Stimulated activated naive CD8-positive, alpha-beta T cell treated with anti-CD3 and anti-CD28 coated beads, Interleukin-15, amount 100 ng/mL, for 72 hours (primary cell): ENCODE results near the gene ACSM6.
"Not testable (repeated sequence)": the region's sequence is repeated elsewhere in the genome, so short reads cannot be mapped to it uniquely, and the experiment has no call there.

ENCODE experiments used
- ATAC-seq: fragments of 150-1000 bp; cut with Tn5 transposase; 2 replicates; pipeline ENCODE4 v1.10.0; 2021; ENCODE audit warnings: mild to moderate bottlenecking, moderate library complexity
- DNase-seq, 2 donors: peaks; one replicate each; pipeline ENCODE4 v3.0.0; 2021 to 2022
- H3K27ac Mint-ChIP-seq, 2 donors: one replicate each; pipeline ENCODE4 v1.8.0; 2022; ENCODE audit warnings: mild to moderate bottlenecking in 2 of 2, mixed read lengths in 2 of 2, moderate library complexity in 2 of 2
- H3K27me3 Mint-ChIP-seq: one replicate; pipeline ENCODE4 v1.8.0; 2022; ENCODE audit warnings: mixed read lengths
- H3K4me1 Mint-ChIP-seq: one replicate; pipeline ENCODE4 v1.8.0; 2022; ENCODE audit warnings: mild to moderate bottlenecking, mixed read lengths
- H3K4me3 Mint-ChIP-seq, 2 donors: one replicate each; pipeline ENCODE4 v1.8.0; 2022; ENCODE audit warnings: mild to moderate bottlenecking in 2 of 2, mixed read lengths in 2 of 2, moderate library complexity in 1 of 2
- H3K9me3 Mint-ChIP-seq, 2 donors: one replicate each; pipeline ENCODE4 v1.8.0; 2022; ENCODE audit warnings: mixed read lengths in 2 of 2

ACSM6 gene

DNA sequence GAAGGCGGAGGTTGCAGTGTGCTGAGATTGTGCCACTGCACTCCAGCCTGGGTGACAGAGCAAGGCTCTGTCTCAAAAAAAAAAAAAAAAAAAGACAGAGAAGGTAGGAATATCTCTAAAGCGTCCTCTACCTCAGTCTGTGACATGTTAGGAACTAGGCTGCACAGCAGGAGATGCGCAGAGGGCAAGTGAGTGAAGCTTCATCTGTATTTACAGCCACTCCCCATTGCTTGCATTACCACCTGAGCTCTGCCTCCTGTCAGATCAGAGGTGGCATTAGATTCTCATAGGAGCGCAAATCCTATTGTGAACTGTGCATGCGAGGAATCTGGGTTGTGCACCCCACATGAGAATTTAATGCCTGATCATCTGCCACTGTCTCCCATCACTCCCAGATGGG is 8.8 kb downstream of the ACSM6 start:
- H3K4me3 Mint-ChIP-seq, H3K9me3 Mint-ChIP-seq, H3K27ac Mint-ChIP-seq, ATAC-seq, DNase-seq, H3K4me1 Mint-ChIP-seq, H3K27me3 Mint-ChIP-seq: not testable (repeated sequence)

DNA sequence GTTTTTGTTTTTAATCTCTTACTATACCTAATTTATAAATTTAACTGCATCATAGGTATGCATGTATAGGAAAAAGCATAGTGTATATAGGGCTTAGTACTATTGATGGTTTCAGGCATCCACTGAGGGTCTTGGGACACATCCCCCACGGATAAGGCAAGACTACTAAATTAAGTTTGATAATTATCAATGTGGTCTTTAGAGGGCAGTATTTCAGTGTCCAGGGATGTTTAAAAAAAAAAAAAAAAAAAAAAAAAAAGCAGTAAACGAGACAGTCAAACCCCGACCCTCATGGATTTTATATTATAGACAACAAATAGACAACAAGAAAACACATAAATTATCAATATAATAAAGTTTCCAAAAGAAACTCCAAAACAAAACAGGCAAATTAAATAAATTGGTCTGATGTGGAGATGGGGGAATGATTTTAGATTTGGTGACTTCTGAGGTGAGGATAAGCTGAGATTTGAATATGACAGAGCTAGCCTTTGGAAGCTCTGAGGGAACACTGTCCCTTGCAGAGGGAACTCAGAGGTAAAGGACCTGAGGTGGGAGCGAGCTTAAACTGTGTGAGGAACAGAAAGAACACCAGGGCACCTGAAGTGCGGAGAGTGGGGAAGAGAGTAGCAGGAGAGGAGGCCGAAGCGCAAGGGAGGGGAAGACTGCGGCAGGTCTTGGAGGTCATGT is 14.8 kb downstream of the ACSM6 start:
- Mint-ChIP-seq H3K27ac (peak overlapping the region in 1 of 2 donors; percentile 68), H3K4me1 (no peaks in the 10 kb centered on the region), H3K27me3 (no peaks in the 10 kb centered on the region), H3K9me3 (no peaks in the 10 kb centered on the region), H3K4me3 (no peak overlapping the region)
- DNase-seq (no peak), ATAC-seq (no peak)

DNA sequence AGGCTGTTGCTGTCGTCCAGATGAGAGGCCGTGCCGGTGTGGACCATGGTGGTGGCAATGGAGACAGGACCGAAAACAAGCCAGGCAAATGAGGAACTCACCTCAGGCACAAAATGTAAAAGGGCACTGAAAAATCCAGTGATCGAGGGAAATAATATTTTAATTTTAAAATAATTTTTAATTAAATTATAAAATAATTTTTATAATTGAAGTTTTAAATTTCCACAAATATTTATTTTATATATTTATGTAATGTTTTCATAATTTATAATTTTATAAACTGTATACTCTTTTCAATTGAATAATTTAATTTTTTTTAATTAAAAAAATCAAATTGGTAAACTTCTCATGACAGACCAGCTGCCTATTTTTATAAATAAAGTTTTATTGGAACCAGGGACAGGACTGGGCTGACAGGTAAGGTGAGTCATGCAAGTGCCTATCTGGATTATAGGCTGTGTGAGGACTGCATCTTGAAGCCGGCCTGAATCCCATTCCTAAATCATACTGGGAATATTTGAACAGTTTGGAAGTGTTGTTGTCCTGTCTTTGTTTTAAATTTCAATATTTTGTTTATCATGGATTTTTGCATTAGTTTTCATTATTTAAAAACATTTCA is 15.6 kb downstream of the ACSM6 start:
- Mint-ChIP-seq H3K27me3 (no peaks in the 10 kb centered on the region), H3K4me1 (no peaks in the 10 kb centered on the region), H3K9me3 (no peaks in the 10 kb centered on the region), H3K4me3 (no peak overlapping the region), H3K27ac (no peak overlapping the region)
- DNase-seq, result no peak
- no peak for ATAC-seq

DNA sequence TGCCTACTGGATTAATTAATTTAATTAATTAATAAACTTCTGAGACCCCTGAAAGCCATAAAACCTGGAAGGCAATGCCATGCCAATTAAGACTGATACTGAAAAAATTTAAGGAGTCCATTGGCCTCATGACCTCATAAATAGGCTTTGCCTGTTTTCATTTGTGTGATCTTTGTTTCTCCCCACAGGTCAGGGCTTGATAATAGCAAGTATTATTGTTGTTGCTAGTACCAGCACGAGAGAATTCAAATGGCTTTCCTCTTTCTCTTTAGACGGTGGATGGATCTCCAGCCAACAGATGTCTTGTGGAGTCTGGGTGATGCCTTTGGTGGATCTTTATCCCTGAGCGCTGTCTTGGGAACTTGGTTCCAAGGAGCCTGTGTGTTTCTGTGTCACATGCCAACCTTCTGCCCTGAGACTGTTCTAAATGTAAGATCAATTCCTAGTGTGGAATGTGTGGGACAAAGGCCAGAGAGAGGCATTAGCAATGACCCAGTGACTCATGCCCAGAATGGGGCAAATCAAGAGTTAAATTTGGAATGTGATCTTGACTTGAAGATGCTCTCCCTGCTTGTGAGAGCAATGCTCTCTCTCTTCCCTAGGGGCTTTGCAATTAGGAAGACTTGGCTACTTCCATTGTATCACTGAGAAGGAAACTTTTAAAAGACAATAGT is 17.7 kb downstream of the ACSM6 start:
- H3K4me1 Mint-ChIP-seq, result no peaks in the 10 kb centered on the region
- H3K27ac Mint-ChIP-seq, result no peak overlapping the region
- H3K4me3 Mint-ChIP-seq, result no peak overlapping the region
- no peaks in the 10 kb centered on the region for H3K27me3 Mint-ChIP-seq
- peaks cover 0 to 4% of the 10 kb centered on the region in 2 donors for H3K9me3 Mint-ChIP-seq
- DNase-seq (no peak), ATAC-seq (no peak)

DNA sequence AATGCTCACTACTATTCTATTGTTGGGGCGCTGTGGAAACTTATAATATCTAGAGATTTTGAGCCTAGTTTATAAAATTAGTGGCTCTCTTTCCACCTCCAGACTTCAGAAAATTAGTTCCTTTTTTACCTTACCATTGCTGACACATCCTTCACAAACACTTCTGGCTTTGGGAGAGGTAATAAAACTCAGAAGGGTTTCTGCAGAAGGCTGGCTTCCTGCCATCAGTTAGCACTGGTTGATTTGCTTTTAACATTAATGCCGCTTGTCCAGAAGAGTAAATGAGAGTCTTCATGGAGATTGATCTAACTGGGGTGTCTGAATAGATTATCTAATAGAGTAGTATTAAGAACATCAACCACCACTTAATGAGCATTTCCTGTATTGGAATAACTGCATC is 20.3 kb downstream of the ACSM6 start:
- Mint-ChIP-seq H3K9me3 (peaks cover 0 to 4% of the 10 kb centered on the region in 2 donors), H3K27ac (no peak overlapping the region), H3K27me3 (no peaks in the 10 kb centered on the region), H3K4me3 (no peak overlapping the region), H3K4me1 (no peaks in the 10 kb centered on the region)
- no peak for ATAC-seq
- DNase-seq, result no peak

DNA sequence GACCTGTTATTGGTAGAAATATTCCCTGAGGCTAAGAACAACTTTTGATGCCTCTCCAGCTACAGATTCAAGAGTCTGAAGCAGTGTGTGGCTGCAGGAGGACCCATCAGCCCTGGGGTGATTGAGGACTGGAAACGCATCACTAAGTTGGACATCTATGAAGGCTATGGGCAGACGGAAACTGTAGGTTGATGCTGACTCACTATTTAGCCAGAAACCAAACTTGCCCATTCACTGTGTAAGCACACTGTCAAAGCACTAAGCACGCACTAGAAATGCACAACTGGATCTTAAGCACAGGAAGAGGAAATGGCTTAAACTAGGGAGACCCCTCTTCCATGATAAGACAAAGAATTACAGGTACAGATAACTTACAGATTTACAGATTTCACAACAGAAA is 20.8 kb downstream of the ACSM6 start:
- no peak overlapping the region for H3K27ac Mint-ChIP-seq
- ATAC-seq, result no peak
- H3K4me1 Mint-ChIP-seq, result no peaks in the 10 kb centered on the region
- H3K4me3 Mint-ChIP-seq, result no peak overlapping the region
- no peaks in the 10 kb centered on the region for H3K27me3 Mint-ChIP-seq
- peaks cover 0 to 4% of the 10 kb centered on the region in 2 donors for H3K9me3 Mint-ChIP-seq
- DNase-seq, result no peak

DNA sequence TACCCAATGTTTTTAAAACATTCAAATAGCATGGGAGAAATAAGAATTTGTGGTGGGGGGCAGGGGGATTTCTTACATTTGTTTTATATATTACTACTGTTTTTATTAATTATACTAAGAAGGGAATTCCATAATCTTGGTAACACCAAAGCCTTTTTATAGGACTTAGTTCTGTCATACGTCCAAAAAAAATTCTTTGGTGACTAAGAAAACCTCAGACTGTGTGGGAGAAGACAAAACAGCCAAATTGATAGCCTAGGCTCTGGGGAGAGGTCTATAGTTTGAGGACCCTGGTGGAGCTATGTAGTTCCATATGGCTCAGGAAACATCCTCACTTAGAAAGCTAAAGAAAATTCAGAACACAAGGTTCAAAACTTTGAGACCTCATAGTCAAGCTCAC is 23.4 kb downstream of the ACSM6 start:
- no peak overlapping the region for H3K4me3 Mint-ChIP-seq
- H3K9me3 Mint-ChIP-seq, result peaks cover 0 to 4% of the 10 kb centered on the region in 2 donors
- DNase-seq (no peak), ATAC-seq (no peak)
- H3K27me3 Mint-ChIP-seq, result no peaks in the 10 kb centered on the region
- no peak overlapping the region for H3K27ac Mint-ChIP-seq
- no peaks in the 10 kb centered on the region for H3K4me1 Mint-ChIP-seq

DNA sequence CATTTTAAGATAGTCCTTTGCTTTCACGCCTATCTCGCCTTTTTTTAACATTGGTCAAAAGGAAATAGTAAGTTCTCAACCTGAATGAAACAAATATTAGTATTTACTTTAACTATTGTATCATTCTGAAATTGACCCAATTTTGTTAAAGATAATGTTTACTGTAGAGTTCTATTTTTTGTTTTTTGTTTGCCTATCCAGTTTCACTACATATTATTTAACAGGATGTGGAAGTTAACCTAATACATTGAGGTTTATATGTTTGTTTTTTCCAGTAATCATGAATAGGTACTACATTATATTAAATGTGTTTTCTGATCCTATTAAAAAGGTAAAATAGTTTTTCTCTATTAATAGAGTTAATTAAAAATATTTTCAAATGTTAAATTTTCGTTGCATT is 26.5 kb downstream of the ACSM6 start:
- DNase-seq (no peak), ATAC-seq (no peak)
- Mint-ChIP-seq H3K9me3 (no peaks in the 10 kb centered on the region), H3K4me3 (no peak overlapping the region), H3K4me1 (no peaks in the 10 kb centered on the region), H3K27me3 (no peaks in the 10 kb centered on the region), H3K27ac (no peak overlapping the region)

DNA sequence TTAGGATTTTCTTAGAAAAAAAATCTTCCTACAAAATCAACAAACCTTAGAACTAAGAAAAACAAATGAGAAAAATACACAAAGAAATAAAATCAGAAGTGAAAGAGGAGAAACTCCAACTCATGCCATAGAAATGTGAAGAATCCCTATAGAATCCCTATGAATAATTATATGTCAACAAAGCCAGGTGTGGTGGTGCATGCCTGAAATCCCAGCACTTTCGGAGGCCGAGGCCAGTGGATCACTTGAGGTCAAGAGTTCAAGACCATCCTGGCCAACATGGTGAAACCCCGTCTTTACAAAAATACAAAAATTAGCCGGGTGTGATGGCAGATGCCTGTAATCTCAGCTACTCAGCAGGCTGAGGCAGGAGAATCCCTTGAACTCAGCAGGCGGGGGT is 27.1 kb downstream of the ACSM6 start:
- no peak overlapping the region for H3K4me3 Mint-ChIP-seq
- DNase-seq (no peak), ATAC-seq (no peak)
- H3K4me1 Mint-ChIP-seq, result no peaks in the 10 kb centered on the region
- H3K27me3 Mint-ChIP-seq, result no peaks in the 10 kb centered on the region
- no peaks in the 10 kb centered on the region for H3K9me3 Mint-ChIP-seq
- no peak overlapping the region for H3K27ac Mint-ChIP-seq

DNA sequence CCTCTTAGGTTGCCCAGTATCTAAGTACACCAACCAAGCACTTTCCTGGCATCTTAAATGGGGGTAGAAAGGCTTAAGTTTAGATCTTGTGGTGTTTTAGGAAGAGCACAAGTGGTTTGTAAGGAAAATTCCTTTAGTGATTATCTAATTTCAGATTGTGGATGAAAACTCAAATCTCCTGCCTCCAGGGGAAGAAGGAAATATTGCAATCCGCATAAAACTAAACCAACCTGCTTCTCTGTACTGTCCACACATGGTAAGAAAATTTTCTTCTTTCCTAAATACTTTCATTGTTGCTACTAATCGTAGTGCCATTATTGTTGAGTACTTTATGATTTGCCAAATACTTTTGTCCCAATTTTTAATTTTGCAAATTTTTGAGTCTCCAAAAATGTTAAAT is 31.1 kb downstream of the ACSM6 start:
- DNase-seq, result no peak
- Mint-ChIP-seq H3K9me3 (no peaks in the 10 kb centered on the region), H3K27me3 (no peaks in the 10 kb centered on the region), H3K4me1 (no peaks in the 10 kb centered on the region), H3K27ac (no peak overlapping the region), H3K4me3 (no peak overlapping the region)
- ATAC-seq, result no peak

DNA sequence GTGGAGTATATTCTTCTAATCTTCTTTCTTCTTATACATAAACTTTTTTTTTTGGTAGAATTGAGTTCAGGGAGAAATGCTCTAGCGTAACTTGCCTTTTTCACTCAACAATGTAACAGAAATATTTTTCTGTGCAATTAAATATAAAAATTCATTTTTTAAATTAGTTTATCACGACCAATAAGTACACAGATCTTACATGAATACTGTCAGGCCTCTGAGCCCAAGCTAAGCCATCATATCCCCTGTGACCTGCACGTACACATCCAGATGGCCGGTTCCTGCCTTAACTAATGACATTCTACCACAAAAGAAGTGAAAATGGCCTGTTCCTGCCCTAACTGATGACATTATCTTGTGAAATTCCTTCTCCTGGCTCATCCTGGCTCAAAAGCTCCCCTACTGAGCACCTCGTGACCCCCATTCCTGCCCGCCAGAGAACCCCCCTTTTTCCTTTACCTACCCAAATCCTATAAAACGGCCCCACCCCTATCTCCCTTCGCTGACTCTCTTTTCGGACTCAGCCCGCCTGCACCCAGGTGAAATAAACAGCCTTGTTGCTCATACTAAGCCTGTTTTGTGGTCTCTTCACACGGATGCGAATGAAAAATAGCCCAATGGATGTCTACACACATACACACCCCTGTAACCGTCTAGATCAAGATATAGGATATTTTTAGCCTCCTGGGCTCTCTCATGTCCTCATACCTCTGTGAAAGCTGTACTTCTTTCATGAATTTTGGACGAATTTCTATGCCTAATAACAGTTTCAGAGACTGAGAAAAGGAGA is 35.1 kb downstream of the ACSM6 start:
- Mint-ChIP-seq H3K27me3 (peaks cover 11% of the 10 kb centered on the region), H3K4me1 (peaks cover 13% of the 10 kb centered on the region), H3K27ac (peak overlapping the region in 1 of 2 donors; percentile 64)
- H3K9me3 Mint-ChIP-seq, H3K4me3 Mint-ChIP-seq, ATAC-seq, DNase-seq: not testable (repeated sequence)

DNA sequence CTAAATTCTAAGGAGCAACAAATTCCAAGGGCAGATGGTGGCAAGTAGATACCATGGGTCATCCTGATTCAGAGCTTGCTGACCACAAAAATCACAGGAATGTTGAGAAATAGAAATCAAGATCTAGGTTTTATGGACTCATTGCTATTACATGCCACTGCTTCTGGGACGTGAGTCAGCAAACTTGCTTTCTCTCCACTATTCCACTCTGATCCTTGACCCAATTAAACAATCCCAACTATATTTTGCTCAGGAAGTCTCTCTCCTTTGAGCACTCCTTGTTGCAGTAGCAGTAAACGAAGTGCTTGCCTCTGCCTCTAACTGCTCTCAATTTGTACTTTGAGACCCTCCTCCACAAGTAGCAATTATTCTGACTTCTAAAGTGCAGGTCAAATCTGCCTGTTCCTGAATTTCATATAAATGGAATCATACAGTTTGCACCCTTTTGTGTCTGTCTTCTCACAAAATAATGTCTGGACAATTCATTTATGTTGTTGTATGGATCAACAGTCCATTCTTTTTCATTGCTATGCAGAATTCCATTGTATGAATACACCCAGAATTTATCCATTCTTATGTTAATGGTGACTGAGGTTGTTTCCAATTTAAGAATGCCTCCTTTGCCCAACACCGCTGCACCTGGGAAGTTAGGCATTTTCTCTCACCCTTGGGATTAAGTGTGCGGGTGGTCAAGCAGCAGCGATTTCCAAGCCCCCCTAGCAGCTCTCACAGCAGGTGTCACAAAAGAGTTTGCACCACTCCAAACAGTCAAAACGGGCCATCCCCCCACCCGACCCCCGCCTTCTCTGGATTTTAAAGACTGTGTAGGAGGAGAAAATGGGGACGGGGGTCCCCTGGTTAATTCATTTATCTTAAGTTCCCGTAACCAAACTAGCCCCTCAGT is 35.9 kb downstream of the ACSM6 start:
- DNase-seq, result no peak
- no peak for ATAC-seq
- peaks cover 16% of the 10 kb centered on the region for H3K4me1 Mint-ChIP-seq
- H3K9me3 Mint-ChIP-seq, result peaks cover 0 to 4% of the 10 kb centered on the region in 2 donors
- H3K4me3 Mint-ChIP-seq, result peak overlapping the region; percentile 78 to 80
- peak overlapping the region; percentile 48 to 94 for H3K27ac Mint-ChIP-seq
- H3K27me3 Mint-ChIP-seq, result peaks cover 11% of the 10 kb centered on the region

DNA sequence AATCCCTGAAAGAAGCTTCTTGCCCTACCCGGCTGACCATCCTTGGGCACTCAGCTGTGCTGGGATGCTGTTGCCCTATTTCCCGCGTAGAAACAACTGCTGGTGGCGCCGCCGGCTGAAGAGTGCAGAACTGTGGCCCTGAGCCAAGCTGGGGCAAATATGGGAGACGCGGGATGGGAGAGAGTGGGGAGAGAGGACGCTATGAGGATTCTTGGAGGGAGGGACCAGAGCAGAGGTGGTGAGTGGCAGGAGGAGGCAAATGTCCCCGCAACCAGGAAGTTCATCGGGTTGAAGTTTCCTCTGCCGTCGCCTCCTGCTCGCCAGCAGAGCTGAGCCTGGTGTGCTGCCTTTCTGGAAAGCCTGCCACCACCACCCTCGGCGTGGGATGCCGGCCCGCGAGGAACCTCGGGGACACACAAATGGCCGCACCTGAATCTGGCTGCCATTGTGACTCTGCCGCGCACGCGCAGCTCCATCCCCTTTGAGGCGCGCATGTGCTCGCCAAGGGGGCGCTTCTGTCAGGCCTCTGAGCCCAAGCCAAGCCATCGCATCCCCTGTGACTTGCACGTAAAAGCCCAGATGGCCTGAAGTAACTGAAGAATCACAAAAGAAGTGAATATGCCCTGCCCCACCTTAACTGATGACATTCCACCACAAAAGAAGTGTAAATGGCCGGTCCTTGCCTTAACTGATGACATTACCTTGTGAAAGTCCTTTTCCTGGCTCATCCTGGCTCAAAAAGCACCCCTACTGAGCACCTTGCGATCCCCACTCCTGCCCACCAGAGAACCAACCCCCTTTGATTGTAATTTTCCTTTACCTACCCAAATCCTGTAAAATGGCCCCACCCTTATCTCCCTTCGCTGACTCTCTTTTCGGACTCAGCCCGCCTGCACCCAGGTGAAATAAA is 36.9 kb downstream of the ACSM6 start:
- peaks cover 11% of the 10 kb centered on the region for H3K27me3 Mint-ChIP-seq
- peak overlapping the region; percentile 78 to 80 for H3K4me3 Mint-ChIP-seq
- peak; percentile 57 to 65 for DNase-seq
- H3K27ac Mint-ChIP-seq, result peak overlapping the region; percentile 48 to 94
- peak; percentile 71 for ATAC-seq
- not testable (repeated sequence) for H3K9me3 Mint-ChIP-seq
- peaks cover 25% of the 10 kb centered on the region for H3K4me1 Mint-ChIP-seq

DNA sequence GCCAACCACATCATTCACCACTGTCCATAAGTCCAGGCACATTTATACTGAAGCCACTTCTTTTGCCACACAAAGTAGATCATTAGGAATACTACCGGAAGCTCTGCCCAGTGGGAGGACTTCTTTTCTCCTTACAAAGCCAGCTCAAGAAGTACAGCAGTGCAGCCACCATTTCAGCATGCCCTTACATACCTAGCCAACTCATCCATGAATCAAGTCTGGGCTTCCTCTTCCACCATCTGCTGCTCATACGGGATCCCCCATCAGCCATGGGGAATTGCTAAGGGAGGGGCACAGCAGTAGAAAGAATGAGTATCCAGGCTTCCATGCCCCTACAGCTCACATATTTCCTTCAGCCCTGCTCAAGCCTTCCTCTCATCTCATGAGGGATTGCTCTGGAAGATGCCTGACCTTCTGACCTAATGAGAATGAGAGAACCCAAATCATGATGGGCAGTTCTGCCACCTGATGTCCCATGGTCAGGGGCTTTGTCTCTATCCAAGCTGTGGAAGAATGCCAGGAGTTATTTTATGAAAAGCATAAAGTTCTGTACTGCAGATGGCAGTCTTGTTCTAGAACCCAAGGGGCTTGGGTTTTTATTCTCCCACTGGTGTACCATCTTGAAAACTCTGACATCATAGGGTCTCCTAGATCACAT is 39.5 kb downstream of the ACSM6 start:
- ATAC-seq (no peak), DNase-seq (no peak)
- H3K9me3 Mint-ChIP-seq, result peaks cover 0 to 4% of the 10 kb centered on the region in 2 donors
- H3K4me3 Mint-ChIP-seq, result no peak overlapping the region
- H3K27me3 Mint-ChIP-seq, result peaks cover 17% of the 10 kb centered on the region
- peaks cover 47% of the 10 kb centered on the region for H3K4me1 Mint-ChIP-seq
- H3K27ac Mint-ChIP-seq, result peak overlapping the region in 1 of 2 donors; percentile 1
